ENCODE measurements around the gene SLC38A4. TPM values are rescaled to one million over a fixed set of nuclear protein-coding genes. Genes with fewer than 3 reads are reported as not detected.
"Not testable (repeated sequence)": the region's sequence is repeated elsewhere in the genome, so short reads cannot be mapped to it uniquely, and the experiment has no call there.

The SLC38A4 gene, protein sequence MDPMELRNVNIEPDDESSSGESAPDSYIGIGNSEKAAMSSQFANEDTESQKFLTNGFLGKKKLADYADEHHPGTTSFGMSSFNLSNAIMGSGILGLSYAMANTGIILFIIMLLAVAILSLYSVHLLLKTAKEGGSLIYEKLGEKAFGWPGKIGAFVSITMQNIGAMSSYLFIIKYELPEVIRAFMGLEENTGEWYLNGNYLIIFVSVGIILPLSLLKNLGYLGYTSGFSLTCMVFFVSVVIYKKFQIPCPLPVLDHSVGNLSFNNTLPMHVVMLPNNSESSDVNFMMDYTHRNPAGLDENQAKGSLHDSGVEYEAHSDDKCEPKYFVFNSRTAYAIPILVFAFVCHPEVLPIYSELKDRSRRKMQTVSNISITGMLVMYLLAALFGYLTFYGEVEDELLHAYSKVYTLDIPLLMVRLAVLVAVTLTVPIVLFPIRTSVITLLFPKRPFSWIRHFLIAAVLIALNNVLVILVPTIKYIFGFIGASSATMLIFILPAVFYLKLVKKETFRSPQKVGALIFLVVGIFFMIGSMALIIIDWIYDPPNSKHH
- total RNA-seq, result 4.7 TPM

DNA sequence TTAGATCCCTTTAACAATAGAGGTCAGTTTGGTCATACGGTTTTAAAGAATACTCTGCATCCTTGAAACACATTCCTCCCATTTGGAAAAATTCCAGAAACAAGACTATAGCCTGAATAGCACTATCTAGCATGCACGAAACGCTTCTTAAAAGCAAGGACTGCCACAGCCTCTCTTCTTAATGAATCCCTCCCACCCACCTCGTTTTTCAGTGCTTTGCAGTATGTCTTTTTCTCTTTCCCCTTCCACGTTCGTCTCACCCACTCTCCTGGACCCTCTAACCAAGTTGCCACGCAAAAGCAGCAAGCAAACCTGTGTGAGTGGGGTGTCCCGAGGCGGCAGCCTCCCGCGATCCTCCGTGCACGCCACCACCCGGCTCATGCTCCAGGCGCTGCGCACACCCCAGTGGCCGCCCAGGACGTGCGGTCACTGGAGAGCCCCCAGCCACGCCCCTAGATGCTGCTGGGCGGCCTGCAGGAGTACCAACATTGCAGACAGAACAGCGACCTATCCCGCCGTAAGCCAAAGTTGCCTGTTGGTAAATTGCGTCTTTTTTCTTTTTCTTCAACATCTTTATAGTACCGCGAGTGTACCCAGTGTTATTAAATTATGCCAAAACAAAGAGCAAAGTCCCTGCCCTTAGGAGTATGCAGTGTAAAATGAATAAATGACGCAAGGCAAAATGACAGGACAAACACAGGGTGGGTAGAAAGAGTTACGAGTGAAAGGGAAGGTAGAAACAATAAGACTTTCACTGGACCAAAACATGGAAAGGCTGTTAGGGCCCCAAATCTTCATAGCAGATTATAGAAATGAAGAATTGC lies at the start of gene SLC38A4:
SLC38A4 (minus strand) TSS at position 407 of the 824 bp plus-strand sequence. CDS start 32,926 bp downstream, outside the sequence.
- peak within 1 kb of the TSS; percentile 52 to 62 (median 52) for H3K9ac ChIP-seq (ENCODE audit: low read depth in 1 of 3, low read length in 3 of 3)
- H3K36me3 ChIP-seq (ENCODE audit: control insufficient read depth in 3 of 3, insufficient read depth in 3 of 3, low read length in 3 of 3), result no peaks in the 10 kb centered on the region
- H3K27ac ChIP-seq (ENCODE audit: low read depth, low read length), result no peak within 1 kb of the TSS
- H3K9me3 ChIP-seq (ENCODE audit: control insufficient read depth in 3 of 3, low read length in 3 of 3), result no peaks in the 10 kb centered on the region
- H3K4me3 ChIP-seq (ENCODE audit: low read length in 3 of 3), result peak within 1 kb of the TSS; percentile 52 to 70 (median 65)
- H3K27me3 ChIP-seq (ENCODE audit: control insufficient read depth in 3 of 3, insufficient read depth in 3 of 3, low read length in 3 of 3), result peaks cover 0 to 6% (median 0%) of the 10 kb centered on the region in 3 donors
- peaks cover 3 to 13% (median 3%) of the 10 kb centered on the region in 3 donors for H3K4me1 ChIP-seq (ENCODE audit: control insufficient read depth in 3 of 3, insufficient read depth in 3 of 3, low read length in 3 of 3)

DNA sequence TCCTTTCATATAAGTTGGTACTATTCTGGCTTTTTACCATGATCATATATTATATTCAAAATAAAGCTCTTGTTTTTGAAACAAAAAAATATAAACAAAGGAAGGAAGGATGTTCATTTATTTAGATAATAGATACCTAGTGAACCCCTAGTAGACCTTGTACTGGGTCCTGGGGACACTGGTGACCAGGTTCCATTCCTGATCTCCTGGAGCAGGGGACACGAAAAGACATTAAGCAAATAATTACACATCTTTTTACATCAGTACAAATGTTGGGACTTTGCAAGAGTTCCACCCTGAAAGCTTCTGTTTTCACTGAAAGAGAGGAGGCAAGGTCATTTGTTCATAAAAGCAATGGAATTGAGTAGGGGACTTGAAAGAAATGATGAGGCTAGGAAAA lies 49.3 kb upstream of the SLC38A4 start:
- Histone ChIP-seq H3K27me3 (ENCODE audit: control insufficient read depth in 3 of 3, insufficient read depth in 3 of 3, low read length in 3 of 3) (no peaks in the 10 kb centered on the region), H3K27ac (ENCODE audit: low read depth, low read length) (no peak overlapping the region), H3K4me3 (ENCODE audit: low read length in 3 of 3) (no peak overlapping the region), H3K36me3 (ENCODE audit: control insufficient read depth in 3 of 3, insufficient read depth in 3 of 3, low read length in 3 of 3) (no peaks in the 10 kb centered on the region), H3K9me3 (ENCODE audit: control insufficient read depth in 3 of 3, low read length in 3 of 3) (peaks cover 0 to 8% (median 4%) of the 10 kb centered on the region in 3 donors), H3K9ac (ENCODE audit: low read depth in 1 of 3, low read length in 3 of 3) (no peak overlapping the region), H3K4me1 (ENCODE audit: control insufficient read depth in 3 of 3, insufficient read depth in 3 of 3, low read length in 3 of 3) (peaks cover 6 to 9% (median 7%) of the 10 kb centered on the region in 3 donors)

DNA sequence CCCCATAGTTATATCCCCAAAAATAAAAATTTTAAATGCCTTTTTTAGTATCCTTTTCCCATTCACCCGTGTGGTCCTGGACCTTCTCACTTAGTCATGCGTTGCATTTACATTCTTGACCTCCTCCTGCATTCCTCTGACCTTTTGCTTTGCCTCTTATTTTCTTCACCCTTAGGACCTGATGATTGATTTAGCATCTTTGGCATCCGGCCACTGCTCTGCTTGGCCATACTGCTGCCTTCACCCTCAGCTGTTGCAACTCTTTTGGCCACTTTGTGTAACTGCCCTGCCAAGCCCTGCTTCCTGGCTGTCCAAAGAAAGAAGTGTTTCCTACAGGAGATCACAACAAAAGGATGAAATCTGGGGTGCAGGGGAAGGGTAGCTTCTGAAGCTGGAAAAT lies 48.8 kb upstream of the SLC38A4 start:
- Histone ChIP-seq H3K9me3 (ENCODE audit: control insufficient read depth in 3 of 3, low read length in 3 of 3) (peaks cover 0 to 8% (median 4%) of the 10 kb centered on the region in 3 donors), H3K4me3 (ENCODE audit: low read length in 3 of 3) (no peak overlapping the region), H3K36me3 (ENCODE audit: control insufficient read depth in 3 of 3, insufficient read depth in 3 of 3, low read length in 3 of 3) (no peaks in the 10 kb centered on the region), H3K4me1 (ENCODE audit: control insufficient read depth in 3 of 3, insufficient read depth in 3 of 3, low read length in 3 of 3) (peaks cover 6 to 9% (median 7%) of the 10 kb centered on the region in 3 donors), H3K27ac (ENCODE audit: low read depth, low read length) (no peak overlapping the region), H3K27me3 (ENCODE audit: control insufficient read depth in 3 of 3, insufficient read depth in 3 of 3, low read length in 3 of 3) (no peaks in the 10 kb centered on the region), H3K9ac (ENCODE audit: low read depth in 1 of 3, low read length in 3 of 3) (no peak overlapping the region)

DNA sequence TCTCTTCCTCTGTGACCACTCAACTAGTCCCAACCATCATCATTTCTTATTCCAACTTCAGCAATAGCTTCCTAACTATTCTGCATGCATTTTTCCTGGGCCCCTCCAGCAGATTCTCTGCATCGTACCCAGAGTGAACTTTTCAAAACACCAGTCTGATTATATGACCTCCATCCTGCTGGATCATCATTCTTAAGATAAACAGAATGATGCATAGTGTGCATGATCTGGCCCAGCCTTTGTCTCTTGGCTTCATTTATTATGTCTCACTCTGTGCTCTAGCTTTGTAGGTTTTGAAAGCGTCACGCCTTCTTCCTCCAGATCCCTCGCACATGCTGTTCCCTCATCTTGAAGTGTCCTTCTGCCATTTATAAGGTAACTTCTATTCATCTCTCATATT lies 46.3 kb upstream of the SLC38A4 start:
- H3K4me3 ChIP-seq (ENCODE audit: low read length in 3 of 3), result no peak overlapping the region
- H3K36me3 ChIP-seq (ENCODE audit: control insufficient read depth in 3 of 3, insufficient read depth in 3 of 3, low read length in 3 of 3), result no peaks in the 10 kb centered on the region
- no peak overlapping the region for H3K27ac ChIP-seq (ENCODE audit: low read depth, low read length)
- no peak overlapping the region for H3K9ac ChIP-seq (ENCODE audit: low read depth in 1 of 3, low read length in 3 of 3)
- H3K4me1 ChIP-seq (ENCODE audit: control insufficient read depth in 3 of 3, insufficient read depth in 3 of 3, low read length in 3 of 3), result peaks cover 6 to 9% (median 7%) of the 10 kb centered on the region in 3 donors
- peaks cover 0 to 7% (median 4%) of the 10 kb centered on the region in 3 donors for H3K9me3 ChIP-seq (ENCODE audit: control insufficient read depth in 3 of 3, low read length in 3 of 3)
- H3K27me3 ChIP-seq (ENCODE audit: control insufficient read depth in 3 of 3, insufficient read depth in 3 of 3, low read length in 3 of 3), result no peaks in the 10 kb centered on the region

DNA sequence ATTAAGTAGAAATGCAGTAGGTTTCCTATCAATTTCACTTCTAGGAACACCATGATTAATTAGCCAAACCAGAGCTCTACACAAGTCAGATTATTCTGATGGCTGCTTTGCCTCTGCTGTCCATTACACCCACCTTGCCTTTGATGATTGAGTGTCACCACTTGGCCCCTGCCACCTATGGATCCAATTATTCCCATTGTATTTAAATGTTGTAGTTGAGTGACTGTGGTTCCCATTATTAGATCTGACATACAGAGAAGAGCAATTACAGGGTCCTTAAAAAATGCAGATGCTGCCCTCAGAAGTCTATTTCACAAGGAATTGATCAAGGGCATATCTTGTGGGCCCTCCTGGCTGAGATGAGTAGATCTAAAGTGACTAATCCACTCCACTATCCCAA lies 39.5 kb upstream of the SLC38A4 start:
- peaks cover 0 to 6% (median 0%) of the 10 kb centered on the region in 3 donors for H3K9me3 ChIP-seq (ENCODE audit: control insufficient read depth in 3 of 3, low read length in 3 of 3)
- no peak overlapping the region for H3K27ac ChIP-seq (ENCODE audit: low read depth, low read length)
- H3K4me1 ChIP-seq (ENCODE audit: control insufficient read depth in 3 of 3, insufficient read depth in 3 of 3, low read length in 3 of 3), result no peaks in the 10 kb centered on the region
- H3K36me3 ChIP-seq (ENCODE audit: control insufficient read depth in 3 of 3, insufficient read depth in 3 of 3, low read length in 3 of 3), result no peaks in the 10 kb centered on the region
- no peak overlapping the region for H3K9ac ChIP-seq (ENCODE audit: low read depth in 1 of 3, low read length in 3 of 3)
- H3K4me3 ChIP-seq (ENCODE audit: low read length in 3 of 3), result no peak overlapping the region
- no peaks in the 10 kb centered on the region for H3K27me3 ChIP-seq (ENCODE audit: control insufficient read depth in 3 of 3, insufficient read depth in 3 of 3, low read length in 3 of 3)

DNA sequence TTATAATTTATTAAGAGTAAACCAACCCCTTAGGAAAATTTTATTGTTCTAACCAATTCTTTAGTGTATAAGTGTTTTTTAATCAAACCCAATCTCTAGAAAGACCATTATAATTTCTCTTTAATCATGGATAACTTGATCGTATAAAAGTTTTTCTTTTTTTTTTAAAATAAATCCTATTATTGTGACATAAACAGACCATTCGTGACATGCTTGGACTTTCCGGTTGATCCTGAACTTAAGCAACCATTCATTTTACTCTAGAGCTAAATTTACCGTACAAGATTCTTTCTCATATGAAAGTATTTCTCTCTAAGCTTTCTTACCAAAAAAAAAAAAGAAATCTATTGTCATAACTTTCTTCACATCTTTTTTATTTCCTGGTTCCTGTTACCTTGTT lies 32.6 kb upstream of the SLC38A4 start:
- Histone ChIP-seq H3K9ac (ENCODE audit: low read depth in 1 of 3, low read length in 3 of 3) (no peak overlapping the region), H3K27ac (ENCODE audit: low read depth, low read length) (no peak overlapping the region), H3K4me1 (ENCODE audit: control insufficient read depth in 3 of 3, insufficient read depth in 3 of 3, low read length in 3 of 3) (no peaks in the 10 kb centered on the region), H3K4me3 (ENCODE audit: low read length in 3 of 3) (no peak overlapping the region), H3K36me3 (ENCODE audit: control insufficient read depth in 3 of 3, insufficient read depth in 3 of 3, low read length in 3 of 3) (no peaks in the 10 kb centered on the region), H3K27me3 (ENCODE audit: control insufficient read depth in 3 of 3, insufficient read depth in 3 of 3, low read length in 3 of 3) (no peaks in the 10 kb centered on the region), H3K9me3 (ENCODE audit: control insufficient read depth in 3 of 3, low read length in 3 of 3) (peaks cover 0 to 4% (median 0%) of the 10 kb centered on the region in 3 donors)

DNA sequence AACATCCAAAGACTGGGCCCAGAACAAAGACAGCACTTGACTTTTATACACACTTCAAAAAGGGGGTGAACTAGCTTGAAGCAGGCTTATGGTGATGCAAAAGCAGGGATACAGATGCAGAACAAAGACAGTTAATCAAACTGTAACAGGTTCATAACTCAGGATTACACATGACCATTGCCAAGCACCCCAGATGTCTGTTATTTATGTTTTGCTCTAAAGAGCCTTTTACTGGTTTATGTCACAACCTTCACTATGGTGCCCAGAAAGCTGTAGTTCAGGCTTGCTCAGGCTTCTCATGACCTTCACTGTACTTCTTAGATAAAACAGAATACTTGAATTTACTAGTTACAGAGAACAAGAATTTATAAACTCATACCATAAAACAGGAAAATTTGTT lies 31.7 kb upstream of the SLC38A4 start:
- Histone ChIP-seq H3K27ac (ENCODE audit: low read depth, low read length) (no peak overlapping the region), H3K27me3 (ENCODE audit: control insufficient read depth in 3 of 3, insufficient read depth in 3 of 3, low read length in 3 of 3) (no peaks in the 10 kb centered on the region), H3K9ac (ENCODE audit: low read depth in 1 of 3, low read length in 3 of 3) (no peak overlapping the region), H3K9me3 (ENCODE audit: control insufficient read depth in 3 of 3, low read length in 3 of 3) (peaks cover 0 to 4% (median 0%) of the 10 kb centered on the region in 3 donors), H3K4me1 (ENCODE audit: control insufficient read depth in 3 of 3, insufficient read depth in 3 of 3, low read length in 3 of 3) (no peaks in the 10 kb centered on the region), H3K36me3 (ENCODE audit: control insufficient read depth in 3 of 3, insufficient read depth in 3 of 3, low read length in 3 of 3) (no peaks in the 10 kb centered on the region), H3K4me3 (ENCODE audit: low read length in 3 of 3) (no peak overlapping the region)

DNA sequence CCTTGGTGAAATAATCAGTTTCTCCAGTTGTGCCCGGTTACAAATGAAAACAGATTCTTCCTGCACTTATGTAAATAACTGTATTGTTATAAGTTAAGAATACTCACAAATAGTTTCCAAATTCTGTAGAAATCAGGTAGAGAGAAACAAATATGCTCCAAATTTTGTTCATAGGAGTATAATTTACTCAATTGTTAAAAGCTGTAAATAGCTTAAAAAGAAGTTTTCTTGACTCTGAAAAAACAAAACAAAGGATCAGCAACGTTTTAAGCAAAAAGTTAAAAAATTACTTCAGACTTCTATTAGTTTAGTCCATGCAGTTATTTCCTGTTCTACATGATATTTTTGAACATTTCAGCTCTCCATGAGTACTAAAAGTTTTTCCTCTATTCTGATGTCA lies 30.0 kb upstream of the SLC38A4 start:
- Histone ChIP-seq H3K27ac (ENCODE audit: low read depth, low read length) (no peak overlapping the region), H3K36me3 (ENCODE audit: control insufficient read depth in 3 of 3, insufficient read depth in 3 of 3, low read length in 3 of 3) (no peaks in the 10 kb centered on the region), H3K9me3 (ENCODE audit: control insufficient read depth in 3 of 3, low read length in 3 of 3) (peaks cover 0 to 4% (median 0%) of the 10 kb centered on the region in 3 donors), H3K9ac (ENCODE audit: low read depth in 1 of 3, low read length in 3 of 3) (no peak overlapping the region), H3K4me1 (ENCODE audit: control insufficient read depth in 3 of 3, insufficient read depth in 3 of 3, low read length in 3 of 3) (no peaks in the 10 kb centered on the region), H3K4me3 (ENCODE audit: low read length in 3 of 3) (no peak overlapping the region), H3K27me3 (ENCODE audit: control insufficient read depth in 3 of 3, insufficient read depth in 3 of 3, low read length in 3 of 3) (no peaks in the 10 kb centered on the region)

DNA sequence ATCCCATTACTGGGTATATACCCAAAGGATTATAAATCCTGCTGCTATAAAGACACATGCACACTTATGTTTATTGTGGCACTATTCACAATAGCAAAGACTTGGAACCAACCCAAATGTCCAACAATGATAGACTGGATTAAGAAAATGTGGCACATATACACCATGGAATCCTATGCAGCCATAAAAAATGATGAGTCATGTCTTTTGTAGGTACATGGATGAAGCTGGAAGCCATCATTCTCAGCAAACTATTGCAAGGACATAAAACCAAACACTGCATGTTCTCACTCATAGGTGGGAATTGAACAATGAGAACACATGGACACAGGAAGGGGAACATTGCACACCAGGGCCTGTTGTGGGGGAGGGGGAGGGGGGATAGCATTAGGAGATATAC lies 28.4 kb upstream of the SLC38A4 start:
- H3K27me3 ChIP-seq (ENCODE audit: control insufficient read depth in 3 of 3, insufficient read depth in 3 of 3, low read length in 3 of 3); H3K9me3 ChIP-seq (ENCODE audit: control insufficient read depth in 3 of 3, low read length in 3 of 3); H3K36me3 ChIP-seq (ENCODE audit: control insufficient read depth in 3 of 3, insufficient read depth in 3 of 3, low read length in 3 of 3); H3K4me3 ChIP-seq (ENCODE audit: low read length in 3 of 3); H3K27ac ChIP-seq (ENCODE audit: low read depth, low read length); H3K4me1 ChIP-seq (ENCODE audit: control insufficient read depth in 3 of 3, insufficient read depth in 3 of 3, low read length in 3 of 3); H3K9ac ChIP-seq (ENCODE audit: low read depth in 1 of 3, low read length in 3 of 3): not testable (repeated sequence)

DNA sequence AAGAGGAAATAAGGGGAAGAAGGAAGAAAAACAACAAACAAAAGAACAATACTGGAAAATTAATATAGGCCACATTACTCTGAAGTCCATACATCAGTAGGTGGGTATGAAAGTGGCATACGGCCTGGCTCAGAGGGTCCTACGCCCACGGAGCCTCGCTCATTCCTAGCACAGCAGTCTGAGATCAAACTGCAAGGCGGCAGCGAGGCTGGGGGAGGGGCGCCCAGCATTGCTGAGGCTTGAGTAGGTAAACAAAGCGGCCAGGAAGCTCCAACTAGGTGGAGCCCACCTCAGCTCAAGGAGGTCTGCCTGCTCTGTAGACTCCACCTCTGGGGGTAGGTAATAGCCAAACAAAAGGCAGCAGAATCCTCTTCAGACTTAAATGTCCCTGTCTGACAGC lies 23.0 kb upstream of the SLC38A4 start:
- not testable (repeated sequence) for H3K27ac ChIP-seq (ENCODE audit: low read depth, low read length); H3K36me3 ChIP-seq (ENCODE audit: control insufficient read depth in 3 of 3, insufficient read depth in 3 of 3, low read length in 3 of 3); H3K4me1 ChIP-seq (ENCODE audit: control insufficient read depth in 3 of 3, insufficient read depth in 3 of 3, low read length in 3 of 3); H3K27me3 ChIP-seq (ENCODE audit: control insufficient read depth in 3 of 3, insufficient read depth in 3 of 3, low read length in 3 of 3); H3K4me3 ChIP-seq (ENCODE audit: low read length in 3 of 3); H3K9me3 ChIP-seq (ENCODE audit: control insufficient read depth in 3 of 3, low read length in 3 of 3); H3K9ac ChIP-seq (ENCODE audit: low read depth in 1 of 3, low read length in 3 of 3)

Data from skeletal muscle tissue (tissue), 4 donors.